Measurements from ENCODE around the gene ACOT12. TPM values are rescaled to one million over a fixed set of nuclear protein-coding genes. Genes with fewer than 3 reads are reported as not detected.

The ACOT12 gene
- total and polyA plus RNA-seq, 2 experiments from 2014 or later: not detected

GRCh38 chr5:81422671-81423070 is 28.7 kb upstream of the ACOT12 start:
- Histone ChIP-seq H3K4me1 (ENCODE audit: low read depth) (no peaks in the 10 kb centered on the region), H3K4me3 (no peak overlapping the region), H3K27ac (no peak overlapping the region), H3K36me3 (peaks cover 11% of the 10 kb centered on the region), H3K27me3 (no peaks in the 10 kb centered on the region), H3K9me3 (ENCODE audit: low read depth) (no peaks in the 10 kb centered on the region)
- no peak for DNase-seq (ENCODE audit: low read depth in 1 of 2, low spot score in 1 of 2)
- no peak for TF ChIP-seq CTCF (IDR thresholded peaks at IDR 0.05; ENCODE audit: low read depth, low read length)

GRCh38 chr5:81420039-81420667 is 26.2 kb upstream of the ACOT12 start:
- H3K9me3 ChIP-seq (ENCODE audit: low read depth): no peaks in the 10 kb centered on the region
- peak in 1 of 2 donors; percentile 88 for DNase-seq (ENCODE audit: low read depth in 1 of 2, low spot score in 1 of 2)
- no peak for TF ChIP-seq CTCF (IDR thresholded peaks at IDR 0.05; ENCODE audit: low read depth, low read length)
- no peak overlapping the region for H3K4me3 ChIP-seq
- H3K27me3 ChIP-seq: no peaks in the 10 kb centered on the region
- no peaks in the 10 kb centered on the region for H3K4me1 ChIP-seq (ENCODE audit: low read depth)
- H3K27ac ChIP-seq: no peak overlapping the region
- H3K36me3 ChIP-seq: peaks cover 11% of the 10 kb centered on the region

- peaks cover 11% of the 10 kb centered on the region for H3K36me3 ChIP-seq
- DNase-seq (ENCODE audit: low read depth in 1 of 2, low spot score in 1 of 2): no peak
- no peak for TF ChIP-seq CTCF (IDR thresholded peaks at IDR 0.05; ENCODE audit: low read depth, low read length)
These were observed 24.7 kb upstream of the ACOT12 start for GRCh38 chr5:81418606-81419005.

GRCh38 chr5:81417052-81417451 is 23.1 kb upstream of the ACOT12 start:
- no peaks in the 10 kb centered on the region for H3K27me3 ChIP-seq
- peaks cover 11% of the 10 kb centered on the region for H3K36me3 ChIP-seq
- H3K9me3 ChIP-seq (ENCODE audit: low read depth): no peaks in the 10 kb centered on the region
- no peak overlapping the region for H3K27ac ChIP-seq
- no peak for DNase-seq (ENCODE audit: low read depth in 1 of 2, low spot score in 1 of 2)
- TF ChIP-seq CTCF (IDR thresholded peaks at IDR 0.05; ENCODE audit: low read depth, low read length): no peak
- H3K4me1 ChIP-seq (ENCODE audit: low read depth): no peaks in the 10 kb centered on the region
- no peak overlapping the region for H3K4me3 ChIP-seq

More at GRCh38 chr5:81418606-81419005, 24.7 kb upstream of the ACOT12 start:
- no peaks in the 10 kb centered on the region for H3K27me3 ChIP-seq
- no peaks in the 10 kb centered on the region for H3K9me3 ChIP-seq (ENCODE audit: low read depth)
- no peak overlapping the region for H3K27ac ChIP-seq
- no peak overlapping the region for H3K4me3 ChIP-seq
- no peaks in the 10 kb centered on the region for H3K4me1 ChIP-seq (ENCODE audit: low read depth)

- Histone ChIP-seq H3K27me3 (no peaks in the 10 kb centered on the region), H3K4me1 (ENCODE audit: low read depth) (no peaks in the 10 kb centered on the region), H3K27ac (no peak overlapping the region), H3K9me3 (ENCODE audit: low read depth) (no peaks in the 10 kb centered on the region), H3K4me3 (no peak overlapping the region), H3K36me3 (no peaks in the 10 kb centered on the region)
- no peak for DNase-seq (ENCODE audit: low read depth in 1 of 2, low spot score in 1 of 2)
- no peak for TF ChIP-seq CTCF (IDR thresholded peaks at IDR 0.05; ENCODE audit: low read depth, low read length)
These were observed 16.0 kb upstream of the ACOT12 start for GRCh38 chr5:81409896-81410295.

Measured in cardiac muscle cell (in vitro differentiated cells and primary cell).